H1 (cell line): ENCODE measurements around the gene QSOX1. TPM values are rescaled to one million over a fixed set of nuclear protein-coding genes. Genes with fewer than 3 reads are reported as not detected.

Experiments used
- CTCF ChIA-PET: fragments of 300-600 bp; sonication (Branson Sonifier 250); formaldehyde crosslinking; loops from one replicate; lab custom pipeline; 2021; ENCODE audit not compliant: partially characterized antibody; lab: Charles Lee
- POLR2A ChIA-PET: fragments of 300-600 bp; sonication (Branson Sonifier 250); formaldehyde crosslinking; loops from one replicate; lab custom pipeline; 2021; ENCODE audit warnings: inconsistent platforms; ENCODE audit not compliant: partially characterized antibody; lab: Charles Lee
- DNase-seq, 2 experiments: peaks; one replicate each; pipeline versions ENCODE4 v3.0.0 to v3.0.0-alpha.2; 2010 to 2022; ENCODE audit warnings: low spot score in 2 of 2, low read depth in 1 of 2, mixed read lengths in 1 of 2
- FAIRE-seq: peaks from 2 replicates; lab custom pipeline; 2011; peaks lifted over from hg19 to GRCh38; lab: Jason Lieb, UNC
- H2AFZ ChIP-seq: 2 replicates; pipeline ENCODE4 v1.8.1; 2012; ENCODE audit warnings: low read length, inconsistent platforms
- H2AK5ac ChIP-seq: 2 replicates; pipeline ENCODE4 v1.6.1; 2013; ENCODE audit warnings: low read depth, low read length
- H2BK120ac ChIP-seq: replicated peaks from 2 replicates; pipeline ENCODE3; 2013; ENCODE audit warnings: low read depth, low read length, inconsistent platforms
- H2BK12ac ChIP-seq: 2 replicates; pipeline ENCODE4 v1.6.1; 2013; ENCODE audit warnings: low read depth, low read length
- H2BK15ac ChIP-seq: 2 replicates; pipeline ENCODE4 v1.6.1; 2013; ENCODE audit warnings: low read length
- H2BK20ac ChIP-seq: 2 replicates; pipeline ENCODE4 v1.6.1; 2013; ENCODE audit warnings: low read length
- H2BK5ac ChIP-seq: 2 replicates; pipeline ENCODE4 v1.6.1; 2013; ENCODE audit warnings: low read depth, low read length
- H3K14ac ChIP-seq: 2 replicates; pipeline ENCODE4 v1.6.1; 2013; ENCODE audit warnings: inconsistent platforms; ENCODE audit not compliant: insufficient read length
- H3K18ac ChIP-seq: 2 replicates; pipeline ENCODE4 v1.6.1; 2013; ENCODE audit warnings: low read length; ENCODE audit errors: extremely low read depth
- H3K23ac ChIP-seq: 2 replicates; pipeline ENCODE4 v1.6.1; 2013; ENCODE audit warnings: inconsistent platforms; ENCODE audit not compliant: insufficient read length
- H3K23me2 ChIP-seq: 2 replicates; pipeline ENCODE4 v1.6.1; 2013; ENCODE audit warnings: low read depth, low read length
- H3K27ac ChIP-seq: 2 replicates; pipeline ENCODE4 v1.6.1; 2011; ENCODE audit warnings: low read depth, low read length, inconsistent platforms
- H3K27me3 ChIP-seq, 4 experiments: replicated peaks in 1 of 4; 1 replicate in 1 of 4; 2 replicates in 3 of 4; pipeline versions ENCODE4 v1.6.1 to v1.8.1; 2011 to 2013; ENCODE audit warnings: low read length in 3 of 4, mild to moderate bottlenecking in 3 of 4, inconsistent platforms in 2 of 4, mixed read lengths in 2 of 4, moderate library complexity in 1 of 4; ENCODE audit not compliant: control insufficient read depth in 3 of 4, insufficient read depth in 3 of 4; ENCODE audit errors: extremely low read depth in 1 of 4
- H3K36me3 ChIP-seq, 4 experiments: 2 replicates each; pipeline versions ENCODE4 v1.6.1 to v1.8.1; 2011 to 2013; ENCODE audit warnings: mild to moderate bottlenecking in 4 of 4, low read length in 3 of 4, moderate library complexity in 2 of 4, control low read depth in 1 of 4, inconsistent platforms in 1 of 4; ENCODE audit not compliant: insufficient read depth in 4 of 4, control insufficient read depth in 2 of 4
- H3K4ac ChIP-seq: replicated peaks from 2 replicates; pipeline ENCODE3; 2013; ENCODE audit warnings: low read length, low read depth, mixed read lengths, inconsistent platforms; ENCODE audit not compliant: insufficient read length
- H3K4me1 ChIP-seq, 4 experiments: replicated peaks in 1 of 4; 1 replicate in 1 of 4; 2 replicates in 3 of 4; pipeline versions ENCODE4 v1.6.1 to v1.8.1; 2011 to 2013; ENCODE audit warnings: low read length in 3 of 4, inconsistent platforms in 2 of 4, mixed read lengths in 1 of 4; ENCODE audit not compliant: insufficient read depth in 4 of 4, control insufficient read depth in 3 of 4
- H3K4me2 ChIP-seq, 2 experiments: 2 replicates each; pipeline versions ENCODE4 v1.6.1 to v1.8.1; 2011 to 2013; ENCODE audit warnings: low read depth in 2 of 2, low read length in 2 of 2, control low read depth in 1 of 2, inconsistent platforms in 1 of 2, mild to moderate bottlenecking in 1 of 2; ENCODE audit not compliant: insufficient read depth in 1 of 2
- H3K4me3 ChIP-seq, 4 experiments: fragments of 200-600, 300-600 bp in 1 of 4; sonication (generic), shearing (Covaris generic), sonication (Bioruptor Twin) in 1 of 4; 2 replicates each; pipeline versions ENCODE4 v1.5.1 to v1.8.1; 2011 to 2016; ENCODE audit warnings: low read length in 4 of 4, low read depth in 3 of 4, control low read depth in 2 of 4, inconsistent platforms in 2 of 4, mild to moderate bottlenecking in 2 of 4, mixed read lengths in 1 of 4, moderate library complexity in 1 of 4; ENCODE audit not compliant: insufficient read depth in 2 of 4; ENCODE audit errors: extremely low read depth in 1 of 4
- H3K56ac ChIP-seq: replicated peaks from 2 replicates; pipeline ENCODE3; 2013; ENCODE audit warnings: low read depth, mild to moderate bottlenecking, mixed read lengths, low read length, inconsistent platforms; ENCODE audit not compliant: insufficient read length
- H3K79me1 ChIP-seq: 2 replicates; pipeline ENCODE4 v1.6.1; 2013; ENCODE audit warnings: low read depth, low read length, control low read depth
- H3K79me2 ChIP-seq, 2 experiments: 2 replicates each; pipeline versions ENCODE4 v1.6.1 to v1.8.1; 2012 to 2013; ENCODE audit warnings: low read length in 2 of 2, mild to moderate bottlenecking in 2 of 2, inconsistent platforms in 1 of 2; ENCODE audit not compliant: insufficient read depth in 2 of 2, control insufficient read depth in 1 of 2
- H3K9ac ChIP-seq, 4 experiments: replicated peaks in 1 of 4; 1 replicate in 1 of 4; 2 replicates in 3 of 4; pipeline versions ENCODE4 v1.6.1 to v1.8.1; 2011 to 2013; ENCODE audit warnings: low read depth in 3 of 4, low read length in 3 of 4, control low read depth in 2 of 4, mild to moderate bottlenecking in 2 of 4, moderate library complexity in 2 of 4, inconsistent platforms in 1 of 4; ENCODE audit errors: extremely low read depth in 1 of 4
- H3K9me3 ChIP-seq, 2 experiments: 2 replicates each; pipeline versions ENCODE4 v1.6.1 to v1.8.1; 2012 to 2013; ENCODE audit warnings: mild to moderate bottlenecking in 2 of 2, moderate library complexity in 2 of 2, control low read depth in 1 of 2, inconsistent platforms in 1 of 2, low read depth in 1 of 2, low read length in 1 of 2, mixed read lengths in 1 of 2; ENCODE audit not compliant: insufficient read depth in 2 of 2
- H4K20me1 ChIP-seq, 2 experiments: replicated peaks in 1 of 2; 2 replicates each; pipeline versions ENCODE3 to v1.8.1; 2011 to 2013; ENCODE audit warnings: inconsistent platforms in 2 of 2, low read length in 2 of 2, mild to moderate bottlenecking in 1 of 2; ENCODE audit not compliant: insufficient read depth in 2 of 2, control insufficient read depth in 1 of 2
- H4K5ac ChIP-seq: 2 replicates; pipeline ENCODE4 v1.6.1; 2013; ENCODE audit warnings: low read length, low read depth, mixed read lengths, inconsistent platforms; ENCODE audit not compliant: insufficient read length
- H4K8ac ChIP-seq: 2 replicates; pipeline ENCODE4 v1.8.0; 2013; ENCODE audit warnings: mild to moderate bottlenecking, moderate library complexity, low read length, inconsistent platforms; ENCODE audit not compliant: insufficient read depth; ENCODE audit errors: extremely low read depth
- H4K91ac ChIP-seq: replicated peaks from 2 replicates; pipeline ENCODE3; 2013; ENCODE audit warnings: low read length, mixed read lengths, inconsistent platforms; ENCODE audit not compliant: insufficient read length
- BACH1 ChIP-seq: IDR thresholded peaks from 2 replicates; pipeline ENCODE4 v1.6.1; 2012; ENCODE audit warnings: low read length, improper control_type of control experiment
- CHD2 ChIP-seq: IDR thresholded peaks from 2 replicates; pipeline ENCODE4 v1.6.1; 2012; ENCODE audit warnings: low read length, improper control_type of control experiment
- EP300 ChIP-seq, 2 experiments: IDR thresholded peaks; 1 replicate in 1 of 2; 2 replicates in 1 of 2; pipeline ENCODE4 v1.6.1; 2011 to 2012; ENCODE audit warnings: low read depth in 2 of 2, low read length in 2 of 2, mild to moderate bottlenecking in 2 of 2, borderline replicate concordance in 1 of 2, inconsistent platforms in 1 of 2, moderate library complexity in 1 of 2
- GTF2F1 ChIP-seq: IDR thresholded peaks from 2 replicates; pipeline ENCODE4 v1.6.1; 2012; ENCODE audit warnings: low read depth, low read length, improper control_type of control experiment, borderline replicate concordance
- HDAC6 ChIP-seq: IDR thresholded peaks from one replicate; pipeline ENCODE4 v1.7.1; 2012; ENCODE audit warnings: low read depth, mild to moderate bottlenecking, inconsistent platforms, low read length, moderate library complexity
- POLR2AphosphoS5 ChIP-seq: IDR thresholded peaks from 2 replicates; pipeline ENCODE4 v1.6.1; 2011; ENCODE audit warnings: low read depth, low read length
- POU5F1 ChIP-seq: IDR thresholded peaks from 2 replicates; pipeline ENCODE4 v1.6.1; 2011; ENCODE audit warnings: low read depth, mild to moderate bottlenecking, low read length, moderate library complexity
- RAD21 ChIP-seq, 2 experiments: IDR thresholded peaks in 1 of 2; conservative IDR thresholded peaks in 1 of 2; 2 replicates each; pipeline ENCODE4 v1.6.1; 2011; ENCODE audit warnings: low read depth in 2 of 2, low read length in 2 of 2, improper control_type of control experiment in 1 of 2, inconsistent platforms in 1 of 2, mild to moderate bottlenecking in 1 of 2, moderate library complexity in 1 of 2
- RBBP5 ChIP-seq: IDR thresholded peaks from 2 replicates; pipeline ENCODE4 v1.7.1; 2012; ENCODE audit warnings: low read depth, mild to moderate bottlenecking, inconsistent platforms, low read length, moderate library complexity, borderline replicate concordance
- RFX5 ChIP-seq: IDR thresholded peaks from 2 replicates; pipeline ENCODE4 v1.6.1; 2011; ENCODE audit warnings: low read depth, low read length, improper control_type of control experiment, borderline replicate concordance
- RNF2 ChIP-seq: fragments of 200-900, 300-1000 bp; sonication (generic); IDR thresholded peaks from 2 replicates; pipeline ENCODE4 v1.7.1; 2016; ENCODE audit warnings: borderline replicate concordance, low read depth, mild to moderate bottlenecking, antibody characterized with exemption, low read length; ENCODE audit not compliant: poor library complexity, severe bottlenecking; ENCODE audit errors: missing control alignments
- TCF12 ChIP-seq: IDR thresholded peaks from 2 replicates; pipeline ENCODE4 v1.6.1; 2011; ENCODE audit warnings: low read depth, mild to moderate bottlenecking, low read length
- WGBS, 2 experiments: shearing (Covaris generic) in 1 of 2; methylation state at CpG; one replicate each; pipeline versions ENCODE4 v1.1.6 to v1.1.7; 2013 to 2015; ENCODE audit warnings: low lambda C conversion rate in 2 of 2, mixed read lengths in 2 of 2, inconsistent platforms in 1 of 2, low coverage in 1 of 2, missing lambda C conversion rate in 1 of 2; ENCODE audit not compliant: insufficient replicate concordance in 2 of 2, insufficient coverage in 1 of 2, insufficient read length in 1 of 2; ENCODE audit errors: extremely low coverage in 1 of 2, missing lambda C conversion rate in 1 of 2; 5-methylcytosine and 5-hydroxymethylcytosine counted together
- polyA plus RNA-seq, 7 experiments: library from polyadenylated mRNA; depleted of rRNA in 3 of 7; stranded (reverse) in 5 of 7; unstranded in 2 of 7; fragments of >200 nt in 5 of 7; fragments of 200-250 nt in 2 of 7; gene quantifications; 1 replicate in 5 of 7; 2 replicates in 1 of 7; 4 replicates in 1 of 7; pipeline versions ENCODE4 v1.2.1 to v1.2.3, GENCODE V29; 2011 to 2013; ENCODE audit warnings: missing spikeins in 2 of 7, mixed read lengths in 2 of 7
- total RNA-seq: library from RNA; stranded (reverse); fragmentation: NEBNext Ultra II Directional; extraction: Animal tissue kit (Norgen Biotek cat#: 25700); gene quantifications from 2 replicates; pipeline ENCODE4 v1.2.1, GENCODE V29; 2021

Gene QSOX1
- total and polyA plus RNA-seq, 2 of the 8 experiments (the other 6 are each of a cell fraction or from before 2014, with no cell fraction given): 97.7 to 123 TPM

- Histone ChIP-seq H3K56ac (no peak overlapping the region), H3K4me2 (no peak overlapping the region), H4K20me1 (peaks cover 0 to 7% of the 10 kb centered on the region in 2 experiments), H3K79me1 (no peaks in the 10 kb centered on the region), H3K23me2 (no peaks in the 10 kb centered on the region), H2BK5ac (no peak overlapping the region), H4K8ac (no peak overlapping the region), H3K4me1 (no peaks in the 10 kb centered on the region), H3K23ac (no peak overlapping the region), H2AFZ (no peak overlapping the region), H3K9me3 (no peaks in the 10 kb centered on the region), H4K91ac (no peak overlapping the region), H3K4ac (no peak overlapping the region), H2BK20ac (no peak overlapping the region), H2BK15ac (no peak overlapping the region), H3K4me3 (no peak overlapping the region), H2BK120ac (no peak overlapping the region), H3K18ac (no peak overlapping the region), H3K79me2 (no peaks in the 10 kb centered on the region), H3K27me3 (no peaks in the 10 kb centered on the region), H3K14ac (no peak overlapping the region), H2BK12ac (no peak overlapping the region), H2AK5ac (no peak overlapping the region), H3K27ac (no peak overlapping the region), H3K36me3 (peaks cover 6 to 26% (median 10%) of the 10 kb centered on the region in 4 experiments), H4K5ac (no peak overlapping the region), H3K9ac (no peak overlapping the region)
- DNase-seq (no peak), FAIRE-seq (no peak)
- POLR2A ChIA-PET: interaction anchor here (0.9 to 1.3 kb wide), 3 partner anchors 12 to 70 kb away, joined by 3 to 4 read pairs (median 4); no protein-coding TSS in a partner anchor
- CTCF ChIA-PET: interaction anchor here (0.8 to 13.5 kb wide), 15 partner anchors 11 to 292 kb away, joined by 3 to 307 read pairs (median 17); partner anchors contain the start of gene LHX4
- 90% methylated on average over 8 of the region's 9 CpGs; no CpG with 5 or more reads in 1 of the 2 experiments for WGBS, 2 experiments
- no peak for TF ChIP-seq POU5F1
- TF ChIP-seq POLR2AphosphoS5: no peak
- no peak for TF ChIP-seq CHD2
- no peak for TF ChIP-seq TCF12
- TF ChIP-seq RAD21 (IDR thresholded peaks at IDR 0.05 in 1 of 2, conservative IDR thresholded peaks at IDR 0.05 in 1 of 2; ENCODE audit: low read depth in 2 of 2, low read length in 2 of 2): no peak
- TF ChIP-seq RBBP5: no peak
- no peak for TF ChIP-seq BACH1
- TF ChIP-seq RNF2: no peak
- TF ChIP-seq EP300 (IDR thresholded peaks at IDR 0.05; ENCODE audit: borderline replicate concordance in 1 of 2, low read depth in 2 of 2, low read length in 2 of 2): no peak
- TF ChIP-seq HDAC6: no peak
- no peak for TF ChIP-seq GTF2F1
- no peak for TF ChIP-seq RFX5
Observed at GRCh38 chr1:180185971-180186645, 31.4 kb downstream of the QSOX1 start.
